Large intestine (tissue), 3 donors: ENCODE data around the gene ARHGAP42. TPM values are rescaled to one million over a fixed set of nuclear protein-coding genes. Genes with fewer than 3 reads are reported as not detected.
"Not testable (repeated sequence)": the region's sequence is repeated elsewhere in the genome, so short reads cannot be mapped to it uniquely, and the experiment has no call there.

ENCODE experiments used
- DNase-seq, 2 donors: peaks; one replicate each; pipeline versions ENCODE4 v3.0.0 to v3.0.0-alpha.2; 2013
- H3K27ac ChIP-seq: one replicate; pipeline ENCODE4 v1.5.1; 2013; ENCODE audit warnings: low read length
- H3K27me3 ChIP-seq: 2 replicates; pipeline ENCODE4 v1.6.1; 2013; ENCODE audit warnings: low read length; ENCODE audit not compliant: control insufficient read depth, insufficient read depth
- H3K36me3 ChIP-seq: 2 replicates; pipeline ENCODE4 v1.6.1; 2013; ENCODE audit warnings: low read length; ENCODE audit not compliant: control insufficient read depth, insufficient read depth
- H3K4me1 ChIP-seq: one replicate; pipeline ENCODE4 v1.6.1; 2013; ENCODE audit warnings: low read length; ENCODE audit not compliant: control insufficient read depth, insufficient read depth
- H3K4me3 ChIP-seq: one replicate; pipeline ENCODE4 v1.5.1; 2013; ENCODE audit warnings: low read length
- H3K9me3 ChIP-seq: one replicate; pipeline ENCODE4 v1.6.1; 2013; ENCODE audit warnings: mild to moderate bottlenecking, low read depth, low read length, moderate library complexity; ENCODE audit not compliant: control insufficient read depth
- WGBS: methylation state at CpG from one replicate; pipeline ENCODE4 v1.1.5; 2013; ENCODE audit warnings: low lambda C conversion rate; ENCODE audit not compliant: insufficient coverage; 5-methylcytosine and 5-hydroxymethylcytosine counted together
- polyA plus RNA-seq: library from polyadenylated mRNA; unstranded; fragments of 120-200 nt; gene quantifications from one replicate; pipeline ENCODE4 v1.2.1, GENCODE V29; 2013

The ARHGAP42 gene
- polyA plus RNA-seq, 1 donor, result 18.2 TPM

DNA sequence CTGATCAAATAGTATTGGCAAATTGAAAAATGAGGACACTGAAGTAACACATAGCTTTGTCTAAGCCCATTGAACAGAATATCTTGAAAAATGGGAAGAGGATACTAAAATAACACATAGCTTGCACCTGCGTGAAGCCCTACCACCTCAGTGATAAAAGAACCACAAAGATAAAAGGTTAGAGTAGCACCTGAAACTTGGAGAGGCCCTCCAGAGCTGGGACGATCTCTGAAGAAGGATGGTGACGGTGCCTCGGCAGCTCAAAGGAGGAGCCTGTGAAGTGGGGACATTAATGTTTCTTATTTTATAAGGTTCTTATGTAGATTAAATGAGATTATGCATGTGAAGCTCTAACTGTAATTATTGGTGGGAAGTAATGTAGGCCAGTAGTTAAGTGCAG lies 23.1 kb upstream of the ARHGAP42 start:
- Histone ChIP-seq H3K27me3 (no peaks in the 10 kb centered on the region), H3K4me1 (no peaks in the 10 kb centered on the region), H3K9me3 (no peaks in the 10 kb centered on the region), H3K36me3 (no peaks in the 10 kb centered on the region), H3K27ac (no peak overlapping the region), H3K4me3 (no peak overlapping the region)
- no CpG with 5 or more reads among the region's 4 CpGs for WGBS
- DNase-seq, result no peak

DNA sequence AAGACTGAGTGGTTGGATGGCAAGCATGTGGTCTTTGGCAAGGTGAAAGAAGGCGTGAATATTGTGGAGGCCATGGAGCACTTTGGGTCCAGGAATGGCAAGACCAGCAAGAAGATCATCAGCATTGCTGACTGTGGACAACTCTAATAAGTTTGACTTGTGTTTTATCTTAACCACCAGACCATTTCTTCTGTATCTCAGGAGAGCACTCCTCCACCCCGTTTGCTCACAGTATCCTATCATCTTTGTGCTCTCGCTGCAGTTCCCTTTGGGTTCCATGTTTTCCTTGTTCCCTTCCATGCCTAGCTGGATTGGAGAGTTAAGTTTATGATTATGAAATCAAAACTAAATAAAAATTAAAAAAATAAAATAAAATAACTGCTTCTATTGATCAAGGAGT lies 20.3 kb upstream of the ARHGAP42 start:
- not testable (repeated sequence) for DNase-seq, H3K4me3 ChIP-seq, H3K27ac ChIP-seq, H3K36me3 ChIP-seq, H3K9me3 ChIP-seq, H3K27me3 ChIP-seq, H3K4me1 ChIP-seq
- 90% methylated on average over 2 of the region's 3 CpGs for WGBS

DNA sequence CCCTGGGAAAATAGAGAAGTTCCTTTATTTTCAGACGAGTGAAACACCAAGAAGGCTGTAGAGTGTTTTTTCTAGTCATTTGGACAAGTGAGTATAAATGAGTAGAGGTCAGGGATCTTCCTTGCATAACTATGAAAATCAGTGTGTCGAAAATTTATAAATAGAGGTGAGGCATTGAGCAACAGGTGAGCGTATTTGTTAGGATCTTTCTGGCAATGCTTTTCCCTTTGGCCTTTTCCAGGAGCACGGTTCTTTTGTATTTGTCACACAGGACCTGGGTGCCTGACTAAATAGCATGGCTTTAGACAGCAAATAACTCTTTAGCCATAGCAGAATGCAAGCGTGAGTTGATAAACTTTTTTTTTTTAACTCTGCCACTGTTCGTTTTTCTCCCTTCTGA lies 19.6 kb upstream of the ARHGAP42 start:
- Histone ChIP-seq H3K9me3 (no peaks in the 10 kb centered on the region), H3K27ac (no peak overlapping the region), H3K36me3 (no peaks in the 10 kb centered on the region), H3K27me3 (no peaks in the 10 kb centered on the region), H3K4me1 (no peaks in the 10 kb centered on the region), H3K4me3 (no peak overlapping the region)
- WGBS, result 54% methylated on average over 4 of the region's 6 CpGs
- no peak for DNase-seq

DNA sequence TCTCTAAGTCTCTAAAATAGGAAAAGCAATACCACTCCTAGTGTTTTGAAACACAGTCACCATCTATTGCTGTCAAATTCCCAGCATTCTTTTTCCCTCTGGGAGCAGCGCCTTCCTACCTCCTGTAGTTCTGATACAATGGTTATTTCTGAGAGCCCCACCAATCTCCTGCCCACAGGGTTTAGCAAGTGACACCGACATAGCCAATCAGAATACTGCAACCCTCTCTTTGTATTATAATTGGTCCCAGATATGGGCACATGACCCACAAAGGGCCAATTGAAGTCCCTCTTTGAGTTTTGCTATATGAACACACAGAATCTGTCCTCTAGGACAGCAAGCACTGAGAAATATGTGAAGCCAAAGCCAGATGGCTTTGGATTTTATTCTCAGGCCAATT lies 16.9 kb upstream of the ARHGAP42 start:
- Histone ChIP-seq H3K36me3 (no peaks in the 10 kb centered on the region), H3K4me1 (no peaks in the 10 kb centered on the region), H3K27me3 (no peaks in the 10 kb centered on the region), H3K9me3 (no peaks in the 10 kb centered on the region), H3K4me3 (no peak overlapping the region), H3K27ac (no peak overlapping the region)
- DNase-seq, result no peak
- no CpG with 5 or more reads among the region's 2 CpGs for WGBS

DNA sequence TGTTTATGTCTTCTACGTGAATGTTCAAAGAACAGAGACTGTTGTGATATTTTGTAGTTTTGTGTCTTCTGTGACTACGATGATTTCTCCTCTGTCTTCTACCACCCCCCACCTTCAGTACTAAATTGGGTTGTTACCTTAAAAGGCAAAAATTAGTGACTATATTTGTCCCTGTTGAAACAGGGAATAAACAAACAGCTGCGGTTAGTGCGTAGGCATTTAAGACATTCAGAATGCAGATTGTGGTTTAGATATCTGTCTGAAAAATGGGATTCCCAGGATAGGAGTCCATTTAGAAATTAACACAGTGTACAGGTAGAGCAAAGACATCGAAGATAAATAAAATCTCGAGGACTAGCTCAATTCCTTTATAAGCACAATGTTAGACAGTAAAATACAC lies 15.6 kb upstream of the ARHGAP42 start:
- Histone ChIP-seq H3K36me3 (no peaks in the 10 kb centered on the region), H3K27me3 (no peaks in the 10 kb centered on the region), H3K9me3 (no peaks in the 10 kb centered on the region), H3K27ac (no peak overlapping the region), H3K4me1 (no peaks in the 10 kb centered on the region), H3K4me3 (no peak overlapping the region)
- no peak for DNase-seq
- WGBS, result 89% methylated on average over 6 of the region's 6 CpGs

DNA sequence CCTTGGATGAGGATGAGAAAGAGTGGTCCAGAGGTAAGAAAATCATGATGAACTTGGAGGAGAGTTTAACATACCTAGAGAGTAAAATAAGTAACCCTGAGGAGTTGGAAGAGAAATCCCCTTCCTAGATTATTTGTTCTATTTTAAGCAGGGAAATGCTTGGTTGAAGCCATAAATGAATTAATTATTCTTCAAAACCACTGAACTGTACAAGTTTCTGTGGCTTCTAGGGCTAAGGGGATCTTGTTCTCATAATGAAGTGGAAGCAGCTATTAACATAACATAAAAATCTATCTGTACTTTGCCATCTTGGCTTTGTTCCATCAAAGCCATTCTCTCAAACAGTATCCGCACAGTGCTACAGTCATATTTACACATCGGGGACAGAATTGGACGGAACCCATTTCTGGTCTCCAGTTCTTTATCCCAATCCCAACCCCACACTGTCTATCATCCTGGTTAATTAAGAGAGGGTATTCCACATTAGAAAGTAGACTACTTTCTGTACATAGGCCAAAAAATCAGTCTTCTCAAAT lies 14.5 kb upstream of the ARHGAP42 start:
- no peak for DNase-seq
- H3K4me1 ChIP-seq, result no peaks in the 10 kb centered on the region
- no peaks in the 10 kb centered on the region for H3K27me3 ChIP-seq
- no peaks in the 10 kb centered on the region for H3K9me3 ChIP-seq
- H3K4me3 ChIP-seq, result no peak overlapping the region
- no peaks in the 10 kb centered on the region for H3K36me3 ChIP-seq
- no peak overlapping the region for H3K27ac ChIP-seq
- no CpG with 5 or more reads among the region's 3 CpGs for WGBS

DNA sequence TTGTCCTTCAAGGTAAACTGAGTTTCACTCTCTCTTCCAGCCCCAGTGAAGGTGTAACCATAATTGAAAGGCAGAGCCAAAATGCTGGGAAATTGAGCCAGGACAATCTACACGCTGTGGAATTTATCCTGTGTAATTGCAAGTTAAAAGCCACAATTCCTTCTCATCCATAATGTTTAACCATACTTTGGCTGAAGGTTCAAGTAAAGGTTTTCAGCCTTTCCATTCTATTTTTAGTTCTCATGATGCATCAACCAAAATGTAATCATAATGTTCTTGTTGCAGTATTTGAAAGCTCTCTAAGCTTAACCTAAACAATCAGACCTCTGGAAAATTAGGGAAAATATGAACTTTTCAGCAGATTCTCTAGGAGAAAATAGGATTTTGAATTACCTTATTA lies 14.0 kb upstream of the ARHGAP42 start:
- H3K36me3 ChIP-seq, result no peaks in the 10 kb centered on the region
- no peaks in the 10 kb centered on the region for H3K27me3 ChIP-seq
- H3K4me1 ChIP-seq, result no peaks in the 10 kb centered on the region
- no peak overlapping the region for H3K4me3 ChIP-seq
- no peak for DNase-seq
- H3K27ac ChIP-seq, result no peak overlapping the region
- H3K9me3 ChIP-seq, result no peaks in the 10 kb centered on the region
- whole genome bisulfite sequencing, result no CpG with 5 or more reads among the region's 1 CpG

DNA sequence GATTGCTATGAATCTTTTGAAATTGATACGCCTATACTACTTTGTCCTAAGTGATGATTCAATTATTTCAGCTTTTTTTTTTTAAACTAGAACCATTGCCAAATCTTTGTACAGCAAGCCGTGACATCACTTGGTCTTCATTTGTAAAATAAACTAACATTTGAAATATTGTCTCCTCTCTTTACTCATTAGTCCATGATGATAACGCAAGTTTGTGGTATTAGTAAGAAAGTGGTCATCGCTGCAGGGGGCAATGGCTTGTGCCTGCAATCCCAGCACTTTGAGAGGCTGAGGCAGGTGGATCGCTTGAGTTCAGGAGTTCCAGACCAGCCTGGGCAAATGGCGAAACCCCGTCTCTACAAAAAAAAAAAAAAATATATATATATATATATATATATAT lies 12.9 kb upstream of the ARHGAP42 start:
- no peaks in the 10 kb centered on the region for H3K4me1 ChIP-seq

DNA sequence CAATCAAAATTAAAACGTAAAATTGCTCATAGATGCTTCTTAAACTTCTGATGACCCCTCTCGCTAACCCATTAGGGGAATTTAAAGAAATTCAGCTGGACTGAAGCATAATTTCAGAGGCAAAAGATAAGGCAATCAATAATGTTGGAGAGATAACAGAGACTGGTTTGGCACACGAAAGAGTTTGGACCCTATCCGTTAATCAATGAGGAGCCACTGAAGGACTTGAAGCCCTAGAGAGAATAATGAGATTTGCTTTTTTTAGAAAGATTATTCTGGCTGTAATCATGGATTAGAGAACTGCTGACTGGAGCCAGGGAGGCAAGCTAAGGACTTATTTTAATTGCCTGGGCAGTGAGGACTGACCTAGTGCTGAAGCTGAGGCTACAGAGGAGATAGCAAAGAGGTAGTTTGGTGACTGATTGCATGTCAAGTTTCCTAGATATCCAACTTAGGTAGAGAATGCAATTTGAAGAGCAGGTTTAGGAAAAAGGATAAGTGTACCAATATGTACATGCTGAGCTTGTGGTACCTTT lies 11.9 kb upstream of the ARHGAP42 start:
- Histone ChIP-seq H3K27me3 (no peaks in the 10 kb centered on the region), H3K9me3 (no peaks in the 10 kb centered on the region), H3K27ac (no peak overlapping the region), H3K36me3 (no peaks in the 10 kb centered on the region), H3K4me3 (no peak overlapping the region), H3K4me1 (no peaks in the 10 kb centered on the region)
- 68% methylated on average over 3 of the region's 4 CpGs for WGBS
- no peak for DNase-seq

More for the DNA sequence above, 12.9 kb upstream of the ARHGAP42 start:
- no peak for DNase-seq
- H3K27ac ChIP-seq, result no peak overlapping the region
- no peaks in the 10 kb centered on the region for H3K27me3 ChIP-seq
- H3K4me3 ChIP-seq, result no peak overlapping the region
- no peaks in the 10 kb centered on the region for H3K36me3 ChIP-seq
- H3K9me3 ChIP-seq, result no peaks in the 10 kb centered on the region
- WGBS, result 75% methylated on average over 2 of the region's 7 CpGs

DNA sequence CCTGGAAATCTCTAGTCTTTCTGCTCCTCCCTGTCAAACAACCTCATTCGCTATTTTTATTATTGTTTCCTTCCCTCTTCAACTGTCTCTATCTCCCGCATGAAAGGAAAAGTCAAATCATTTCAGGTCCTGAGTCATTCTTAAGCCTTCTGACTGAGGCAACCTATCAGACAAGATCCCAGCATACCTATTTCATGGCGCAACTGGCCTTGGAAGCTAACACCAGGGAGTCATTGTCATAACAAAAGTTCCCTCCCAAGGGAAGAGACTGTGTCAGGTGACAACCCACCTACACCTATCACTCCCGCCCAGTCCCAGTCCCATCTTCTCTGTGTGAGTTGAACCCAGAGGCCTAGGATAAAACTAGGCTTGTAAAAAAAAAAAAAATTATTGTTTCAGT lies 10.2 kb upstream of the ARHGAP42 start:
- Histone ChIP-seq H3K27me3 (no peaks in the 10 kb centered on the region), H3K36me3 (no peaks in the 10 kb centered on the region), H3K9me3 (no peaks in the 10 kb centered on the region), H3K4me1 (peaks cover 4% of the 10 kb centered on the region), H3K27ac (no peak overlapping the region), H3K4me3 (no peak overlapping the region)
- no CpG with 5 or more reads among the region's 4 CpGs for WGBS
- DNase-seq, result no peak

DNA sequence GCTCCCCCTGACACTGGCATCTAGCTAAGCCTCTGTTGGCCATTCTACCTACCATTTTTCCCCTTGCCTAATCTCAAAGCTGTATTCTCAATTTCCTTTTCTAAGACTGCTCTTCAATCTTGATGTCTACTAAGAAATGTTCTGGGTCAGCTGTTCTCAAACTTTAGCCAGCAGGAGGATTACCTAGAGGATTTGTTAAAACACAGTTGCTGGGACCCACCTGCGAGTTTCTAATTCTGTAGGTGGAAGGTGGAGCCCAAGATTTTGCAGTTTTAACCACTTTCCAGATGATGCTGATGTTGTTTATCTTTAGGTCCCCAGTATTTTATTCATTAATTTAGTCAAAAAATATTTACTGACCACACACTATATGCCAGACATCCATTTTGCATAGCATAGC lies 9.3 kb upstream of the ARHGAP42 start:
- no CpG with 5 or more reads among the region's 1 CpG for WGBS
- Histone ChIP-seq H3K9me3 (no peaks in the 10 kb centered on the region), H3K27me3 (no peaks in the 10 kb centered on the region), H3K4me3 (no peak overlapping the region), H3K4me1 (peaks cover 4% of the 10 kb centered on the region), H3K27ac (no peak overlapping the region), H3K36me3 (no peaks in the 10 kb centered on the region)
- DNase-seq, result no peak
